Endodermal cell (in vitro differentiated cells): ENCODE data around the gene FCRLB. TPM values are rescaled to one million over a fixed set of nuclear protein-coding genes. Genes with fewer than 3 reads are reported as not detected.
"Not testable (repeated sequence)": the region's sequence is repeated elsewhere in the genome, so short reads cannot be mapped to it uniquely, and the experiment has no call there.

Experiments used
- DNase-seq: peaks from one replicate; pipeline ENCODE4 v3.0.0-alpha.2; 2017
- H3K27ac ChIP-seq: 2 replicates; pipeline ENCODE4 v1.5.1; 2013; ENCODE audit warnings: mild to moderate bottlenecking, low read depth, low read length, moderate library complexity
- H3K27me3 ChIP-seq: 2 replicates; pipeline ENCODE4 v1.6.1; 2013; ENCODE audit warnings: mild to moderate bottlenecking, low read length, moderate library complexity; ENCODE audit not compliant: insufficient read depth, control insufficient read depth, poor library complexity, severe bottlenecking
- H3K36me3 ChIP-seq: 2 replicates; pipeline ENCODE4 v1.7.0; 2013; ENCODE audit warnings: mild to moderate bottlenecking, low read length, moderate library complexity; ENCODE audit not compliant: control insufficient read depth, insufficient read depth
- H3K4me1 ChIP-seq: one replicate; pipeline ENCODE4 v1.7.0; 2013; ENCODE audit warnings: low read length; ENCODE audit not compliant: control insufficient read depth, insufficient read depth
- H3K4me3 ChIP-seq: 2 replicates; pipeline ENCODE4 v1.5.1; 2013; ENCODE audit warnings: mild to moderate bottlenecking, low read length, moderate library complexity
- H3K9ac ChIP-seq: 2 replicates; pipeline ENCODE4 v1.6.1; 2013; ENCODE audit warnings: mild to moderate bottlenecking, low read length, moderate library complexity; ENCODE audit not compliant: poor library complexity, severe bottlenecking; ENCODE audit errors: extremely low read depth
- H3K9me3 ChIP-seq: 2 replicates; pipeline ENCODE4 v1.6.1; 2013; ENCODE audit warnings: mild to moderate bottlenecking, low read length, moderate library complexity; ENCODE audit not compliant: control insufficient read depth
- H3K27ac Mint-ChIP-seq: 2 replicates; pipeline ENCODE4 v1.8.0; 2020; ENCODE audit warnings: mixed read lengths
- H3K27me3 Mint-ChIP-seq: 2 replicates; pipeline ENCODE4 v1.8.0; 2021; ENCODE audit warnings: mild to moderate bottlenecking, mixed read lengths; ENCODE audit not compliant: insufficient read depth
- H3K36me3 Mint-ChIP-seq: 2 replicates; pipeline ENCODE4 v1.8.0; 2020; ENCODE audit warnings: low read depth, mixed read lengths
- H3K4me1 Mint-ChIP-seq: 2 replicates; pipeline ENCODE4 v1.8.0; 2020; ENCODE audit warnings: mixed read lengths
- H3K4me3 Mint-ChIP-seq: 2 replicates; pipeline ENCODE4 v1.8.0; 2020; ENCODE audit warnings: mild to moderate bottlenecking, moderate library complexity, mixed read lengths
- H3K9me3 Mint-ChIP-seq: 2 replicates; pipeline ENCODE4 v1.8.0; 2020; ENCODE audit warnings: mild to moderate bottlenecking, mixed read lengths
- WGBS, 2 experiments: methylation state at CpG; one replicate each; pipeline versions ENCODE4 v1.1.5 to v1.1.7; 2013; ENCODE audit warnings: missing lambda C conversion rate in 2 of 2, mixed read lengths in 1 of 2; ENCODE audit not compliant: insufficient coverage in 1 of 2, insufficient read length in 1 of 2; 5-methylcytosine and 5-hydroxymethylcytosine counted together
- total RNA-seq, 2 donors: library from RNA; stranded (reverse); fragmentation: NEBNext Ultra II Directional in 1 of 2; extraction: Animal tissue kit (Norgen Biotek cat#: 25700) in 1 of 2; gene quantifications; 2 replicates in 1 of 2; 3 replicates in 1 of 2; pipeline ENCODE4 v1.2.1, GENCODE V29; 2021
- TF ChIP-seq, protein P1 (sequence below): fragments of 200-600 bp; sonication (generic); conservative IDR thresholded peaks from 2 replicates; pipeline ENCODE4 v1.5.0; 2021; ENCODE audit warnings: antibody characterized with exemption, mild to moderate bottlenecking

Gene FCRLB
- total RNA-seq, 2 donors from 2014 or later = 0.22 to 0.51 TPM

DNA sequence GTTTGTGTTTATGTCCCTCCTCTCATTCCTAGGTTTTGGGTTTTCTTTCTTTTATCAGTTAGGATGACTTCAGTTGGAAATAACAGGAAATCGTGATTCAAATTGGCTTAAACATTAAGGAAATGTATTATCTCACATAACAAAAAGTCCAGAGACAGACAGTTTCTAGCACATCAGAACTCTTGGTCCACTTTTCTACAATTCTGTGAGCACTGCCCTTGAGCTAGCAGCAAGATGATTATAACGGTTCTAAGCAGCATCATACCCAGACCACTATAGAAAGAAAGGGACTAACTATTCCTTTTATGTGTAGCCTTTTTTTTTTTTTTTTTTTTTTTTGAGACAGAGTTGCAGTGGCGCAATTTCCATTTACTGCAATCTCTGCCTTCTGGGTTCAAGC, 39.5 kb upstream of the FCRLB start:
- H3K4me1 ChIP-seq = no peaks in the 10 kb centered on the region
- H3K9me3 ChIP-seq = no peaks in the 10 kb centered on the region
- WGBS, 2 experiments = 92% methylated on average over 3 of the region's 3 CpGs; no CpG with 5 or more reads in 1 of the 2 experiments
- DNase-seq = no peak
- Mint-ChIP-seq H3K27me3 (peaks cover 6% of the 10 kb centered on the region), H3K9me3 (no peaks in the 10 kb centered on the region), H3K4me3 (no peak overlapping the region), H3K36me3 (no peaks in the 10 kb centered on the region), H3K27ac (no peak overlapping the region), H3K4me1 (no peaks in the 10 kb centered on the region)
- no peak overlapping the region for H3K9ac ChIP-seq
- H3K27ac ChIP-seq = no peak overlapping the region
- H3K4me3 ChIP-seq = no peak overlapping the region
- H3K36me3 ChIP-seq = no peaks in the 10 kb centered on the region
- TF ChIP-seq, protein P1, sequence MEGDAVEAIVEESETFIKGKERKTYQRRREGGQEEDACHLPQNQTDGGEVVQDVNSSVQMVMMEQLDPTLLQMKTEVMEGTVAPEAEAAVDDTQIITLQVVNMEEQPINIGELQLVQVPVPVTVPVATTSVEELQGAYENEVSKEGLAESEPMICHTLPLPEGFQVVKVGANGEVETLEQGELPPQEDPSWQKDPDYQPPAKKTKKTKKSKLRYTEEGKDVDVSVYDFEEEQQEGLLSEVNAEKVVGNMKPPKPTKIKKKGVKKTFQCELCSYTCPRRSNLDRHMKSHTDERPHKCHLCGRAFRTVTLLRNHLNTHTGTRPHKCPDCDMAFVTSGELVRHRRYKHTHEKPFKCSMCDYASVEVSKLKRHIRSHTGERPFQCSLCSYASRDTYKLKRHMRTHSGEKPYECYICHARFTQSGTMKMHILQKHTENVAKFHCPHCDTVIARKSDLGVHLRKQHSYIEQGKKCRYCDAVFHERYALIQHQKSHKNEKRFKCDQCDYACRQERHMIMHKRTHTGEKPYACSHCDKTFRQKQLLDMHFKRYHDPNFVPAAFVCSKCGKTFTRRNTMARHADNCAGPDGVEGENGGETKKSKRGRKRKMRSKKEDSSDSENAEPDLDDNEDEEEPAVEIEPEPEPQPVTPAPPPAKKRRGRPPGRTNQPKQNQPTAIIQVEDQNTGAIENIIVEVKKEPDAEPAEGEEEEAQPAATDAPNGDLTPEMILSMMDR = no peak
- H3K27me3 ChIP-seq = no peaks in the 10 kb centered on the region

DNA sequence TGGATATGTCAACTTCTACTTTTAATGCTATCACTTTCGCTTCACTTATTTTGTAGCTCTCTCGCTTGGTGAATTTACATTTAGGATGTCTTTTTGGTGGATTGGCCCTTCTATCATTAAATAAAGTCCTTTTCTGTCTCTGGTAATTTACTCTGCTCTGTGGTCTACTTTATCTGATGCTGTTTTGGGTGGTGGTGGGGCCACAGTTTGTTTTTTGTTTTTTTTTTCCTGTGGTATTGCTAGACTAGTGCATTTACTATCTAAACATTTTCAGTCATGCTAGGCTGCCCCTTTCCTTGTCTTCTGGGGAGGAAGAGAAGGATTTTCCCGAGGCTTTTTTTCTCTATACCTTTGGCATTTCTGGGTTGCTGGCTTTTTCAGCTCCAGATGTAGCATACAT, 32.4 kb upstream of the FCRLB start:
- TF ChIP-seq, protein P1 = no peak
- H3K27ac ChIP-seq = no peak overlapping the region
- no peaks in the 10 kb centered on the region for H3K36me3 ChIP-seq
- 57 to 94% methylated on average over 1 to 3 of the region's 3 CpGs for WGBS, 2 experiments
- Mint-ChIP-seq H3K27ac (no peak overlapping the region), H3K36me3 (no peaks in the 10 kb centered on the region), H3K27me3 (peaks cover 4% of the 10 kb centered on the region), H3K4me1 (no peaks in the 10 kb centered on the region), H3K4me3 (no peak overlapping the region), H3K9me3 (no peaks in the 10 kb centered on the region)
- no peak overlapping the region for H3K4me3 ChIP-seq
- no peaks in the 10 kb centered on the region for H3K4me1 ChIP-seq
- no peak for DNase-seq
- H3K9me3 ChIP-seq = no peaks in the 10 kb centered on the region
- H3K27me3 ChIP-seq = peaks cover 6% of the 10 kb centered on the region
- no peak overlapping the region for H3K9ac ChIP-seq

DNA sequence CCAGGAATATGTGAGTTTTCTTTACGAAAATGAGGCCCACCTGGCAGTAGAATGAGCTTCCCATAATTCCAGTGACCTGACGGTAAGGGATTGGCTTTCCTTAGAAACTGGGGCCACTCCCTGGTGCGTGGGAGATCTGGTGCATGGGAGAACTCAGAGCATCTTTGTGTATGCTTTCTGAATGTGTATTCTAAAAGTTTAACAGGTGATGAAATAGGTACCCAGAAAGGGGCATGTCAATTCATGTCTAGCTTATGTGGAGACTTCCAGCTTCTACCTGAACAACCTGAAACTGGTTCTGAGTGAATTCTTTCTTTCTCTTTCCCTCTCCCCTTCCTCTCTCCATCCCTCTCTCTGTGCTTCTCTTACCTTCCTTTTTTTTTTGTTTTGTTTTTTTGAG, 29.5 kb upstream of the FCRLB start:
- H3K27ac Mint-ChIP-seq = no peak overlapping the region
- TF ChIP-seq, protein P1 = no peak
- H3K9me3 Mint-ChIP-seq = no peaks in the 10 kb centered on the region
- no peaks in the 10 kb centered on the region for H3K4me1 Mint-ChIP-seq
- H3K27me3 Mint-ChIP-seq = peaks cover 30% of the 10 kb centered on the region
- no peaks in the 10 kb centered on the region for H3K9me3 ChIP-seq
- WGBS, 2 experiments = 84 to 100% methylated on average over 2 to 3 of the region's 3 CpGs
- H3K4me3 ChIP-seq = no peak overlapping the region
- H3K27ac ChIP-seq = no peak overlapping the region
- peaks cover 6% of the 10 kb centered on the region for H3K27me3 ChIP-seq
- no peak overlapping the region for H3K9ac ChIP-seq
- no peaks in the 10 kb centered on the region for H3K4me1 ChIP-seq
- DNase-seq = no peak
- H3K36me3 ChIP-seq = no peaks in the 10 kb centered on the region
- no peaks in the 10 kb centered on the region for H3K36me3 Mint-ChIP-seq
- no peak overlapping the region for H3K4me3 Mint-ChIP-seq

DNA sequence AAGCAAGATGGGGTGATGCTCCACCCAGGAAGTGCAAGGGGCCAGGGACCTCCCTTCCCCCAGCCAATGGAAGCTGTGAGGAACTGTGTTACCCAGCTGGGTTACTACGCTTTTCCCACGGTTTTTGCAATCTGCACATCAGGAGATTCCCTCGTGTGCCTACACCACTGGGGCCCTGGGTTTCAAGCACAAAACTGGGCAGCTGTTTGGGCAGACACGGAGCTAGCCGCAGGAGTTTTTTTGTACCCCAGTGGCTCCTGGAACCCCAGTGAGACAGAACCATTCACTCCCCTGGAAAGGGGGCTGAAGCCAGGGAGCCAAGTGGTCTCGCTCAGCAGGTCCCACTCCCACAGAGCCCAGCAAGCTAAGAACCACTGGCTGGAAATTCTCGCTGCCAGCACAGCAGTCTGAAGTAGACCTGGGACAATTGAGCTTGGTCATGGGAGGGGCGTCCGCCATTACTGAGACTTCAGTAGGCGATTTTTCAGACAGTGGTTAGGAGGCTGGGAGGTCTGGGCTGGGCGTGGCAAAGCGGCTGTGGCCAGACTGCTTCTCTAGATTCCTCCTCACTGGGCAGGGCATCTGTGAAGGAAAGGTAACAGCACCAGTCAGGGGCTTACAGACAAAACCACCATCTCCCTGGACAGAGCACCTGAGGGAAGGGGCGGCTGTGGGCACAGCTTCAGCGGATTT, 28.2 kb upstream of the FCRLB start:
- H3K9me3 Mint-ChIP-seq, H3K36me3 Mint-ChIP-seq, H3K27ac Mint-ChIP-seq, H3K27me3 ChIP-seq, DNase-seq, H3K4me1 Mint-ChIP-seq, H3K9me3 ChIP-seq, H3K4me3 ChIP-seq, H3K4me1 ChIP-seq, H3K27ac ChIP-seq, H3K4me3 Mint-ChIP-seq, H3K9ac ChIP-seq, H3K36me3 ChIP-seq: not testable (repeated sequence)
- H3K27me3 Mint-ChIP-seq = peaks cover 40% of the 10 kb centered on the region
- WGBS, 2 experiments = 90 to 94% methylated on average over 12 to 14 of the region's 14 CpGs

DNA sequence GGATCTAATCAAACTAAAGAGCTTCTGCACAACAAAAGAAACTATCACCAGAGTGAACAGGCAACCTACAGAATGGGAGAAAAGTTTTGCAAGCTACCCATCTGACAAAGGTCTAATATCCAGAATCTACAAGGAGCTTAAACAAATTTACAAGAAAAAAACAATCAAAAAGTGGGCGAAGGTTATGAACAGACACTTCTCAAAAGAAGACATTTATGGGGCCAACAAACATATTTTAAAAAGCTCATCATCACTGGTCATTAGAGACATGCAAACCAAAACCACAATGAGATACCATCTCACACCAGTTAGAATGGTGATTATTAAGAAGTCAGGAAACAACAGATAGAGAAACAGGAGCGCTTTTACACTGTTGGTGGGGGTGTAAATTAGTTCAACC, 23.0 kb upstream of the FCRLB start:
- H3K27ac Mint-ChIP-seq, H3K9me3 ChIP-seq, H3K36me3 ChIP-seq, H3K4me3 ChIP-seq, H3K27me3 ChIP-seq, H3K4me3 Mint-ChIP-seq, H3K9me3 Mint-ChIP-seq, H3K36me3 Mint-ChIP-seq, H3K4me1 Mint-ChIP-seq, DNase-seq, H3K9ac ChIP-seq, H3K4me1 ChIP-seq, H3K27ac ChIP-seq: not testable (repeated sequence)
- H3K27me3 Mint-ChIP-seq = peaks cover 43% of the 10 kb centered on the region
- WGBS, 2 experiments = 98% methylated on average over 2 of the region's 2 CpGs; no CpG with 5 or more reads in 1 of the 2 experiments
